CD4-positive, alpha-beta T cell treated with Interleukin-21 for 1 hour (primary cell): ENCODE results near the gene SNAPC4.
A peak's percentile ranks its signal among the peaks of the same experiment; 100 is the strongest.
"Not testable (repeated sequence)": the region's sequence is repeated elsewhere in the genome, so short reads cannot be mapped to it uniquely, and the experiment has no call there.

Experiments used
- DNase-seq: peaks from one replicate; pipeline ENCODE4 v3.0.0-alpha.2; 2020

Gene SNAPC4

GRCh38 chr9:136431782-136432350 is 31.9 kb upstream of the SNAPC4 start:
- no peak for DNase-seq

GRCh38 chr9:136430588-136431234 is 30.7 kb upstream of the SNAPC4 start:
- DNase-seq, result no peak

- DNase-seq, result no peak
Observed at GRCh38 chr9:136429683-136430491, 29.9 kb upstream of the SNAPC4 start.

GRCh38 chr9:136429075-136429628 is 29.2 kb upstream of the SNAPC4 start:
- no peak for DNase-seq

- DNase-seq, result no peak
Observed at GRCh38 chr9:136426787-136427186, 26.8 kb upstream of the SNAPC4 start.

GRCh38 chr9:136425367-136425766 is 25.4 kb upstream of the SNAPC4 start:
- DNase-seq, result not testable (repeated sequence)

- DNase-seq, result no peak
Observed at GRCh38 chr9:136424750-136425362, 24.9 kb upstream of the SNAPC4 start.

GRCh38 chr9:136423432-136424146 is 23.6 kb upstream of the SNAPC4 start:
- no peak for DNase-seq

GRCh38 chr9:136422876-136423275 is 22.9 kb upstream of the SNAPC4 start:
- no peak for DNase-seq

GRCh38 chr9:136421791-136422190 is 21.8 kb upstream of the SNAPC4 start:
- DNase-seq, result no peak

GRCh38 chr9:136419092-136419420 is 19.1 kb upstream of the SNAPC4 start:
- no peak for DNase-seq

GRCh38 chr9:136418182-136419091 is 18.5 kb upstream of the SNAPC4 start:
- no peak for DNase-seq

- no peak for DNase-seq
Observed at GRCh38 chr9:136416914-136417313, 16.9 kb upstream of the SNAPC4 start.

GRCh38 chr9:136416427-136416826 is 16.5 kb upstream of the SNAPC4 start:
- DNase-seq, result no peak

GRCh38 chr9:136412962-136413361 is 13.0 kb upstream of the SNAPC4 start:
- DNase-seq, result no peak

- DNase-seq, result no peak
Observed at GRCh38 chr9:136411378-136411777, 11.4 kb upstream of the SNAPC4 start.

- peak; percentile 95 for DNase-seq
Observed at GRCh38 chr9:136410500-136411287, 10.7 kb upstream of the SNAPC4 start, which contains the start of the genes ENTR1 and PMPCA. Gene ENTR1 (minus strand): TSS chr9:136410614. CDS start chr9:136410397, 217 bp downstream. Gene PMPCA (plus strand): TSS chr9:136410658. CDS start chr9:136410669, 11 bp downstream.

GRCh38 chr9:136409557-136410455 is 9.8 kb upstream of the SNAPC4 start:
- peak; percentile 33 for DNase-seq

- no peak for DNase-seq
Observed at GRCh38 chr9:136407911-136408310, 7.9 kb upstream of the SNAPC4 start.
